K562 (cell line): ENCODE results near the gene HSPE1. TPM values are rescaled to one million over a fixed set of nuclear protein-coding genes. Genes with fewer than 3 reads are reported as not detected.

Experiments used
- ASH1L ChIP-seq: fragments of 450-650 bp; IDR thresholded peaks from 2 replicates; pipeline ENCODE4 v1.6.1; 2018; ENCODE audit warnings: borderline replicate concordance, mild to moderate bottlenecking, low read depth; ENCODE audit not compliant: partially characterized antibody
- ELF1 ChIP-seq: fragments of 200-800 bp; sonication (Bioruptor generic); IDR thresholded peaks from 2 replicates; pipeline ENCODE4 v1.6.1; 2016; ENCODE audit warnings: missing genetic modification characterization, missing compliant biosample characterization
- FOS ChIP-seq: IDR thresholded peaks from 3 replicates; pipeline ENCODE4 v1.6.1; 2011; ENCODE audit not compliant: insufficient read length; ENCODE audit errors: extremely low read depth
- FOXK1 ChIP-seq: sonication (generic); formaldehyde crosslinking; IDR thresholded peaks from 2 replicates; pipeline ENCODE4 v1.8.0; 2022; ENCODE audit warnings: missing genetic modification reagents, mild to moderate bottlenecking, borderline replicate concordance
- HCFC1 ChIP-seq: IDR thresholded peaks from 2 replicates; pipeline ENCODE4 v1.6.1; 2012; ENCODE audit warnings: low read depth, low read length, improper control_type of control experiment
- HLTF ChIP-seq: fragments of 450-650 bp; IDR thresholded peaks from 2 replicates; pipeline ENCODE4 v1.6.1; 2016
- HNRNPK ChIP-seq: fragments of 200-400 bp; formaldehyde crosslinking; IDR thresholded peaks from one replicate; pipeline ENCODE4 v1.6.1; 2018; ENCODE audit warnings: mild to moderate bottlenecking, low read depth, low read length; ENCODE audit not compliant: poor library complexity, severe bottlenecking
- L3MBTL2 ChIP-seq: fragments of 450-650 bp; IDR thresholded peaks from 2 replicates; pipeline ENCODE4 v1.6.1; 2016; ENCODE audit warnings: mild to moderate bottlenecking, moderate library complexity
- NEUROD1 ChIP-seq: fragments of 150-350 bp; IDR thresholded peaks from 2 replicates; pipeline ENCODE4 v1.6.1; 2014; ENCODE audit warnings: borderline replicate concordance, low read length, low read depth; ENCODE audit not compliant: partially characterized antibody
- NFRKB ChIP-seq: fragments of 450-650 bp; IDR thresholded peaks from 2 replicates; pipeline ENCODE4 v1.6.1; 2016; ENCODE audit warnings: low read depth
- RNF2 ChIP-seq: sonication (generic); IDR thresholded peaks from 2 replicates; pipeline ENCODE4 v1.6.1; 2016
- TOE1 ChIP-seq, 2 experiments: fragments of 450-650 bp in 1 of 2; sonication (generic) in 1 of 2; formaldehyde crosslinking in 1 of 2; IDR thresholded peaks; 2 replicates each; pipeline versions ENCODE4 v1.7.1 to v1.8.0; 2016 to 2022; ENCODE audit warnings: borderline replicate concordance in 2 of 2, mild to moderate bottlenecking in 2 of 2, antibody characterized with exemption in 1 of 2, inconsistent platforms in 1 of 2, low read depth in 1 of 2, missing genetic modification reagents in 1 of 2, moderate library complexity in 1 of 2
- ZNF24 ChIP-seq: fragments of 450-650 bp; IDR thresholded peaks from 2 replicates; pipeline ENCODE4 v1.6.1; 2016
- ZNF280A ChIP-seq: fragments of 450-650 bp; IDR thresholded peaks from 2 replicates; pipeline ENCODE4 v1.6.1; 2018; ENCODE audit warnings: mild to moderate bottlenecking, low read depth; ENCODE audit not compliant: partially characterized antibody
- polyA plus RNA-seq, 8 experiments: library from polyadenylated mRNA; depleted of rRNA in 4 of 8; stranded (reverse) in 5 of 8; unstranded in 3 of 8; fragments of >200 nt; fragmentation: Nextera tagmentation in 2 of 8; fragmentation: Illumina TruSeq in 1 of 8; extraction: Ambion mirVana in 2 of 8; extraction: Trizol in 1 of 8; gene quantifications; 2 replicates each; pipeline versions ENCODE4 v1.2.1 to v1.2.3, GENCODE V29; 2011 to 2014; ENCODE audit warnings: inconsistent platforms in 1 of 8, missing spikeins in 1 of 8
- total RNA-seq, 7 experiments: library from RNA; depleted of rRNA in 6 of 7; stranded (reverse); fragments of >200 nt in 6 of 7; fragmentation: Illumina TruSeq in 2 of 7; extraction: Trizol in 2 of 7; gene quantifications; 2 replicates each; pipeline versions ENCODE4 v1.2.1 to v1.2.3, GENCODE V29; 2011 to 2021; ENCODE audit warnings: low replicate concordance in 1 of 7
- TF ChIP-seq, protein P1 (sequence below), 3 experiments: IDR thresholded peaks in 2 of 3; conservative IDR thresholded peaks in 1 of 3; 2 replicates each; pipeline ENCODE4 v1.5.1; 2011 to 2012; ENCODE audit warnings: low read length in 3 of 3, mild to moderate bottlenecking in 3 of 3, control low read depth in 2 of 3, improper control_type of control experiment in 1 of 3, inconsistent platforms in 1 of 3, low read depth in 1 of 3, mixed read lengths in 1 of 3, moderate library complexity in 1 of 3; ENCODE audit not compliant: insufficient read depth in 2 of 3
- TF ChIP-seq, protein P2 (sequence below): fragments of 250-450 bp; sonication (Bioruptor Pico); IDR thresholded peaks from 2 replicates; pipeline ENCODE4 v1.9.0; 2021; ENCODE audit warnings: mild to moderate bottlenecking, inconsistent platforms
- TF ChIP-seq, protein P3 (sequence below): fragments of 250-450 bp; sonication (Bioruptor Pico); IDR thresholded peaks from 2 replicates; pipeline ENCODE4 v1.8.0; 2021; ENCODE audit warnings: moderate library complexity, mild to moderate bottlenecking, inconsistent platforms

HSPE1 gene
- total and polyA plus RNA-seq, 9 of the 15 experiments (the other 6 are each of a cell fraction or from before 2014, with no cell fraction given), result 223 to 1,007 (median 612) TPM

DNA sequence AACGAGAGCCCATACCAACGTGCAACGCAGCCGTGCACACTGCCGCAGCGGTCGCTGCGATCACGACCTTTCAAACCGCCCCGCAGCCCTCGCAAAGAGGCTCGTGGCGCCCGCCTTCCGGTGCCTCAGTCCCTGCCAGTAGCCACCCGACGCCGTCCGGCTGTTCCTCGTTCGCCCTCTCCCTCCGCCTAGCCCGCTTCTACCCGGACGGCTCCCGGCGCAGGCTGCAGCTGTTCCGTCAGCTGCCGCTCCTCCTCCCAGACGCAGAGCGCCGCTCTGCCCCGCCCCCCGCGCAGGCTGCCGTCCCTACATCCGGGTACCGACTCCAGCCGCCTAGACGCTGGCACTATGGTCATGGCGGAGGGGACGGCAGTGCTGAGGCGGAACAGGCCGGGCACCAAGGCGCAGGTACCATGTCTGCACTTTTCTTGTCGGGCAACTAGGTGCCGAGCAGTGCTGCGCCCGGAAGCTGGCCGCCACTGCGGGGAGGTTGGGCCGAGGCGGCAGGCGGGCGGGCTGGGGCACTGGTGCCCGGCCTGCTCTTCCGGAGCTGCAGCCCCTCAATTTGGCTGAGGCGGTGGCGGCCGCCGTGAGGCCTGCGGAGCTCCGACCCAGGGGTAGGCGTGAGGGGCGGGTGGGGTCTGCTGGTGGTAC, 15.7 kb downstream of the HSPE1 start, which contains the start of gene MOB4 (continued):
- TF ChIP-seq NEUROD1 (peak; percentile 89), TOE1 (IDR thresholded peaks at IDR 0.05; ENCODE audit: borderline replicate concordance) (peak; percentile 78), TOE1 (CRISPR knock-in tag; IDR thresholded peaks at IDR 0.05; ENCODE audit: borderline replicate concordance, low read depth) (no peak), HNRNPK (peak; percentile 66), NFRKB (peak; percentile 53; the same call in 1 of the 2 replicates), FOS (no peak), ELF1 (tag) (peak; percentile 87), ZNF280A (no peak), ASH1L (no peak), FOXK1 (CRISPR knock-in tag) (no peak), RNF2 (peak; percentile 91), HLTF (no peak), ZNF24 (peak; percentile 53), L3MBTL2 (peak; percentile 95), HCFC1 (peak; percentile 69)
- TF ChIP-seq, protein P1, sequence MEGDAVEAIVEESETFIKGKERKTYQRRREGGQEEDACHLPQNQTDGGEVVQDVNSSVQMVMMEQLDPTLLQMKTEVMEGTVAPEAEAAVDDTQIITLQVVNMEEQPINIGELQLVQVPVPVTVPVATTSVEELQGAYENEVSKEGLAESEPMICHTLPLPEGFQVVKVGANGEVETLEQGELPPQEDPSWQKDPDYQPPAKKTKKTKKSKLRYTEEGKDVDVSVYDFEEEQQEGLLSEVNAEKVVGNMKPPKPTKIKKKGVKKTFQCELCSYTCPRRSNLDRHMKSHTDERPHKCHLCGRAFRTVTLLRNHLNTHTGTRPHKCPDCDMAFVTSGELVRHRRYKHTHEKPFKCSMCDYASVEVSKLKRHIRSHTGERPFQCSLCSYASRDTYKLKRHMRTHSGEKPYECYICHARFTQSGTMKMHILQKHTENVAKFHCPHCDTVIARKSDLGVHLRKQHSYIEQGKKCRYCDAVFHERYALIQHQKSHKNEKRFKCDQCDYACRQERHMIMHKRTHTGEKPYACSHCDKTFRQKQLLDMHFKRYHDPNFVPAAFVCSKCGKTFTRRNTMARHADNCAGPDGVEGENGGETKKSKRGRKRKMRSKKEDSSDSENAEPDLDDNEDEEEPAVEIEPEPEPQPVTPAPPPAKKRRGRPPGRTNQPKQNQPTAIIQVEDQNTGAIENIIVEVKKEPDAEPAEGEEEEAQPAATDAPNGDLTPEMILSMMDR (IDR thresholded peaks at IDR 0.05 in 2 of 3, conservative IDR thresholded peaks at IDR 0.05 in 1 of 3; ENCODE audit: insufficient read depth in 2 of 3, low read depth in 1 of 3, low read length in 3 of 3), result no peak
- TF ChIP-seq, protein P2, sequence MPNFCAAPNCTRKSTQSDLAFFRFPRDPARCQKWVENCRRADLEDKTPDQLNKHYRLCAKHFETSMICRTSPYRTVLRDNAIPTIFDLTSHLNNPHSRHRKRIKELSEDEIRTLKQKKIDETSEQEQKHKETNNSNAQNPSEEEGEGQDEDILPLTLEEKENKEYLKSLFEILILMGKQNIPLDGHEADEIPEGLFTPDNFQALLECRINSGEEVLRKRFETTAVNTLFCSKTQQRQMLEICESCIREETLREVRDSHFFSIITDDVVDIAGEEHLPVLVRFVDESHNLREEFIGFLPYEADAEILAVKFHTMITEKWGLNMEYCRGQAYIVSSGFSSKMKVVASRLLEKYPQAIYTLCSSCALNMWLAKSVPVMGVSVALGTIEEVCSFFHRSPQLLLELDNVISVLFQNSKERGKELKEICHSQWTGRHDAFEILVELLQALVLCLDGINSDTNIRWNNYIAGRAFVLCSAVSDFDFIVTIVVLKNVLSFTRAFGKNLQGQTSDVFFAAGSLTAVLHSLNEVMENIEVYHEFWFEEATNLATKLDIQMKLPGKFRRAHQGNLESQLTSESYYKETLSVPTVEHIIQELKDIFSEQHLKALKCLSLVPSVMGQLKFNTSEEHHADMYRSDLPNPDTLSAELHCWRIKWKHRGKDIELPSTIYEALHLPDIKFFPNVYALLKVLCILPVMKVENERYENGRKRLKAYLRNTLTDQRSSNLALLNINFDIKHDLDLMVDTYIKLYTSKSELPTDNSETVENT (CRISPR knock-in tag), result peak; percentile 10; the same call in 1 of the 2 replicates
- TF ChIP-seq, protein P3, sequence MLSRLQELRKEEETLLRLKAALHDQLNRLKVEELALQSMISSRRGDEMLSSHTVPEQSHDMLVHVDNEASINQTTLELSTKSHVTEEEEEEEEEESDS (CRISPR knock-in tag), result no peak
